HepG2 (cell line): ENCODE measurements around the gene RPL22L1.

ENCODE experiments used
- ZNF350 ChIP-seq: sonication (generic); formaldehyde crosslinking; IDR thresholded peaks from 2 replicates; pipeline ENCODE4 v1.4.0; 2020; ENCODE audit warnings: mild to moderate bottlenecking, low read depth, missing genetic modification reagents, borderline replicate concordance
- TF ChIP-seq, protein P1 (sequence below): sonication (generic); formaldehyde crosslinking; IDR thresholded peaks from 2 replicates; pipeline ENCODE4 v1.4.0; 2020; ENCODE audit warnings: missing genetic modification reagents, borderline replicate concordance
- TF ChIP-seq, protein P2 (sequence below): sonication (generic); formaldehyde crosslinking; IDR thresholded peaks from 2 replicates; pipeline ENCODE4 v1.5.0; 2020; ENCODE audit warnings: mild to moderate bottlenecking, missing genetic modification reagents, moderate library complexity
- TF ChIP-seq, protein P3 (sequence below): sonication (generic); formaldehyde crosslinking; conservative IDR thresholded peaks from 2 replicates; pipeline ENCODE4 v1.4.0; 2020; ENCODE audit warnings: missing genetic modification reagents

DNA sequence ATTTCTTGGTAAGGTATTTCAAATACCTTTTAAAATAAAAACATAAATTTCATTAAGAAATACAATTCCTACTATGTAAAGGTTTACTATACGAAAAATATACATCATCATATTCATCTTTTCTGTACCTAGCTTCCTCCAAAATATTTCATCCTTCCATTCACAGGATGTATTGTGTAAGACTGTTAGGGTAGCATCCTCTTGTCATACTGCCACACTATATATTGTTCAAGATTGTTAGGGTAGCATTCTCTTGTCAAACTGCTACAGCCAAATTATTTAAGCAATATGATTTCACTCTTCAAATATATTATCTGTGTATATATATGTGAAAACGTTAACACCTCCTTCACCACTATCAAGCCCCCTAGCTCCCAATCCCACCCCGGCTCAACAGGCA is 3.5 kb downstream of the RPL22L1 start:
- TF ChIP-seq, protein P1, sequence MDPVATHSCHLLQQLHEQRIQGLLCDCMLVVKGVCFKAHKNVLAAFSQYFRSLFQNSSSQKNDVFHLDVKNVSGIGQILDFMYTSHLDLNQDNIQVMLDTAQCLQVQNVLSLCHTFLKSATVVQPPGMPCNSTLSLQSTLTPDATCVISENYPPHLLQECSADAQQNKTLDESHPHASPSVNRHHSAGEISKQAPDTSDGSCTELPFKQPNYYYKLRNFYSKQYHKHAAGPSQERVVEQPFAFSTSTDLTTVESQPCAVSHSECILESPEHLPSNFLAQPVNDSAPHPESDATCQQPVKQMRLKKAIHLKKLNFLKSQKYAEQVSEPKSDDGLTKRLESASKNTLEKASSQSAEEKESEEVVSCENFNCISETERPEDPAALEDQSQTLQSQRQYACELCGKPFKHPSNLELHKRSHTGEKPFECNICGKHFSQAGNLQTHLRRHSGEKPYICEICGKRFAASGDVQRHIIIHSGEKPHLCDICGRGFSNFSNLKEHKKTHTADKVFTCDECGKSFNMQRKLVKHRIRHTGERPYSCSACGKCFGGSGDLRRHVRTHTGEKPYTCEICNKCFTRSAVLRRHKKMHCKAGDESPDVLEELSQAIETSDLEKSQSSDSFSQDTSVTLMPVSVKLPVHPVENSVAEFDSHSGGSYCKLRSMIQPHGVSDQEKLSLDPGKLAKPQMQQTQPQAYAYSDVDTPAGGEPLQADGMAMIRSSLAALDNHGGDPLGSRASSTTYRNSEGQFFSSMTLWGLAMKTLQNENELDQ (CRISPR knock-in tag): no peak
- TF ChIP-seq, protein P2, sequence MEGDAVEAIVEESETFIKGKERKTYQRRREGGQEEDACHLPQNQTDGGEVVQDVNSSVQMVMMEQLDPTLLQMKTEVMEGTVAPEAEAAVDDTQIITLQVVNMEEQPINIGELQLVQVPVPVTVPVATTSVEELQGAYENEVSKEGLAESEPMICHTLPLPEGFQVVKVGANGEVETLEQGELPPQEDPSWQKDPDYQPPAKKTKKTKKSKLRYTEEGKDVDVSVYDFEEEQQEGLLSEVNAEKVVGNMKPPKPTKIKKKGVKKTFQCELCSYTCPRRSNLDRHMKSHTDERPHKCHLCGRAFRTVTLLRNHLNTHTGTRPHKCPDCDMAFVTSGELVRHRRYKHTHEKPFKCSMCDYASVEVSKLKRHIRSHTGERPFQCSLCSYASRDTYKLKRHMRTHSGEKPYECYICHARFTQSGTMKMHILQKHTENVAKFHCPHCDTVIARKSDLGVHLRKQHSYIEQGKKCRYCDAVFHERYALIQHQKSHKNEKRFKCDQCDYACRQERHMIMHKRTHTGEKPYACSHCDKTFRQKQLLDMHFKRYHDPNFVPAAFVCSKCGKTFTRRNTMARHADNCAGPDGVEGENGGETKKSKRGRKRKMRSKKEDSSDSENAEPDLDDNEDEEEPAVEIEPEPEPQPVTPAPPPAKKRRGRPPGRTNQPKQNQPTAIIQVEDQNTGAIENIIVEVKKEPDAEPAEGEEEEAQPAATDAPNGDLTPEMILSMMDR (CRISPR knock-in tag): no peak
- TF ChIP-seq ZNF350 (CRISPR knock-in tag): no peak
- TF ChIP-seq, protein P3, sequence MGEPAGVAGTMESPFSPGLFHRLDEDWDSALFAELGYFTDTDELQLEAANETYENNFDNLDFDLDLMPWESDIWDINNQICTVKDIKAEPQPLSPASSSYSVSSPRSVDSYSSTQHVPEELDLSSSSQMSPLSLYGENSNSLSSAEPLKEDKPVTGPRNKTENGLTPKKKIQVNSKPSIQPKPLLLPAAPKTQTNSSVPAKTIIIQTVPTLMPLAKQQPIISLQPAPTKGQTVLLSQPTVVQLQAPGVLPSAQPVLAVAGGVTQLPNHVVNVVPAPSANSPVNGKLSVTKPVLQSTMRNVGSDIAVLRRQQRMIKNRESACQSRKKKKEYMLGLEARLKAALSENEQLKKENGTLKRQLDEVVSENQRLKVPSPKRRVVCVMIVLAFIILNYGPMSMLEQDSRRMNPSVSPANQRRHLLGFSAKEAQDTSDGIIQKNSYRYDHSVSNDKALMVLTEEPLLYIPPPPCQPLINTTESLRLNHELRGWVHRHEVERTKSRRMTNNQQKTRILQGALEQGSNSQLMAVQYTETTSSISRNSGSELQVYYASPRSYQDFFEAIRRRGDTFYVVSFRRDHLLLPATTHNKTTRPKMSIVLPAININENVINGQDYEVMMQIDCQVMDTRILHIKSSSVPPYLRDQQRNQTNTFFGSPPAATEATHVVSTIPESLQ (CRISPR knock-in tag): no peak
